Subcutaneous adipose tissue (tissue), 4 donors: Measurements from ENCODE around the gene GPBP1L1. TPM values are rescaled to one million over a fixed set of nuclear protein-coding genes. Genes with fewer than 3 reads are reported as not detected.

ENCODE experiments used
- CTCF ChIP-seq: fragments of 450-650 bp; IDR thresholded peaks from one replicate; pipeline ENCODE4 v1.5.1; 2016; ENCODE audit warnings: low read depth, mild to moderate bottlenecking, control low read depth, antibody characterized with exemption, moderate library complexity
- total RNA-seq, 4 donors: library from RNA; depleted of rRNA; stranded (reverse); fragments of >200 nt; gene quantifications; one replicate each; pipeline ENCODE4 v1.1.0, GENCODE V29; 2016

Gene GPBP1L1
- total RNA-seq, 4 donors from 2014 or later, result 85.3 to 124 (median 109) TPM

- TF ChIP-seq CTCF, result no peak
Measured at GRCh38 chr1:45716700-45717099, 30.4 kb upstream of the GPBP1L1 start.

GRCh38 chr1:45713711-45714110 lies 27.4 kb upstream of the GPBP1L1 start:
- TF ChIP-seq CTCF, result no peak

DNA sequence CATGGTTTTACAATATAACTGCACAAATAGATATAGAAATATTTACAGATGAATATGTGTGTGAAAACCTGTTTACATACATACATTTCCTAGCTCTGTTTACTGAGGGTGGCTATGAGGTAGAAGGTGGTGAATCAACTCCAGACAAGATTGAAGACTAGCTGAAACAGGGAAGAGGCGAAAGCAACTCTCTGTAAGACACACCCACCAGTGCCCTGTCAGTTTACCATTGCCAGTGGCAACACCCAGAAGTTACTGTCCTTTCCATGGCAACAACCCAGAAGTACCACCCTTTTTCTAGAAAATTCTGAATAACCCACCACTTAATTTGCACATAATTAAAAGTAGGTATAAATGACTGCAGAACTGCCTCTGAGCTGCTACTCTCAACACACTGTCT lies 18.3 kb upstream of the GPBP1L1 start:
- no peak for TF ChIP-seq CTCF

DNA sequence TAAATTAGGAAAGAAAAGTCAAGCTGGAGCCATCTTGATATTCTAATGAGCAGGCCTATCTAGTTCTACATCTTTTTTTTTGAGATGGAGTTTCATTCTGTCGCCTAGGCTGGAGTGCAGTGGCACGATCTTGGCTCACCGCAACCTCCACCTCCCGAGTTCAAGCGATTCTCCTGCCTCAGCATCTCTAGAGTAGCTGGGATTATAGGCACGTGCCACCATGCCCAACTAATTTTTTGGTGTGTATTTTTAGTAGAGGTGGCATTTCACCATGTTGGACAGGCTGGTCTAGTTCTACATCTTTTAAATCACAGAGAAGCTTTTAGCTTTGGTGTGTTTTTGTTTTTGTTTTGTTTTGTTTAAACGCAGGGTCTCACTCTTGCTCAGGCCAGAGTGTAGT lies 8.5 kb upstream of the GPBP1L1 start:
- TF ChIP-seq CTCF, result no peak

- no peak for TF ChIP-seq CTCF
Measured at GRCh38 chr1:45687754-45688740, 1.7 kb upstream of the GPBP1L1 start, which contains the start of gene TMEM69. TMEM69 (plus strand) TSS chr1:45688181; CDS start chr1:45691069, 2,888 bp downstream.

DNA sequence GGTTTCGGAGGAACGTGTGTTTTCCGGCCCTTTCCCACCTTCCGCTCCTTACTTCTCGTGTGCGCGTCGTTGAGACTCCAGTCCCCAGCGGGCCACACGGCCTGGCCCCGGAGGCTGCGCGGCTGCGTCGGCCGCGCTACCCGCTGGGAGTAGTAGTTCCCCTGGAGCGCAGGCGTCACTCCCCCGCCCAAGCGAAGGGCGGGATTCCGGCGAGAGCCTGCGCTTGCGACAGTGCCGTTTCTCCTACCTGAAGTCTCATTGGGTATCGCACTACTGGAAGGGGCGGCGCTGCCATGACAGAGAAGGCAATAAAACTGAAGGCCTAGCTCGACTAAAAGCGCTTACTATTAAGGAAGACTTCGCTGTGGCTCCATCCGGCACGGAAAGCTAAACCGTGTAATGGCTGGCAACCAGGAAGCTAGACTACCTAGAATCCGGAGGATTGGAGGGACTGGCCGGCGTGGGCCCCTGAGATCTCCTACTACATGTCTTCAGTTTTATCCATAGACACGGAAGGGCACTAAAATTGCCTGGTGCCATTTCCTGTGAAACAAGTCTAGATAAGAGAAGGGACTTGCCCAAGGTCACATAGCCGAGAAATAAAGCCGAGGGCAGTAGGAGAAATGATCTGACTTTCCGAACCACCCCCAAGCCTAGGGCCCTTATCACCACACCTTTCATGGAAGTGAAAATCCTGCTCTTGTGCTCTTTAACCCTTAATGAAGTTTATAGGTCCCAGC lies 851 bp upstream of the GPBP1L1 start:
- TF ChIP-seq CTCF, result no peak

DNA sequence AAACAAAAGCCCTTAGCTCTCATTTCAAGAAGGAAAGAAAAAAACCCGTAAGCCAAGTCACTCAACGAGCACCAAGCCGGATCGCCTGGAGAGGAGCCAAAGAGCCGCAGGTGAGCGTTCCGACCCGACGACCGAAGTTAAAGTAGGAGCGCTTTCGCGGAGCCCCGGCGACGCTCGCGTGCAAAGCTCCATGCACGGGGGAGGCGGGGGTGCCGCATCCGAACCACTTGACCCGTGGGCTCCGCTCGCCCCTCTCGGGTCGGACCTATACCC lies 382 bp downstream of the GPBP1L1 start:
- no peak for TF ChIP-seq CTCF
